ENCODE results near the gene ENO1.
"Not testable (repeated sequence)": the region's sequence is repeated elsewhere in the genome, so short reads cannot be mapped to it uniquely, and the experiment has no call there.

ENO1 gene

DNA sequence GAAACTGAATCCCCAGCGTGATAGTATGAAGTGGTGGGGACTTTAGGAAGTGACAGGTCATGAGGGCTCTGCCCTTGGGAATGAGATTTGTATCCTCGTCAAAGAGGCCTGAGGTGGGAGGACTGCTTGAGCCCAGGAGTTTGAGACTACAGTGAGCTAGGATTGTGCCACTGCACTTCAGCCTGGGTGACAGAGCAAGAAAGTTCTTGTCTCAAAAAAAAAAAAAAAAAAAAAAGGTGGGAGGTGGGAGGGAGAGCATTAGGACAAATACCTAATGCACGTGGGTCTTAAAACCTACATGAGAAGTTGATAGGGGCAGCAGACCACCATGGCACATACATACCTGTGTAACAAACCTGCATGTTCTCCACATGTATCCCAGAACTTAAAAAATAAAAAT, 37.1 kb downstream of the ENO1 start:
- no peak for DNase-seq

DNA sequence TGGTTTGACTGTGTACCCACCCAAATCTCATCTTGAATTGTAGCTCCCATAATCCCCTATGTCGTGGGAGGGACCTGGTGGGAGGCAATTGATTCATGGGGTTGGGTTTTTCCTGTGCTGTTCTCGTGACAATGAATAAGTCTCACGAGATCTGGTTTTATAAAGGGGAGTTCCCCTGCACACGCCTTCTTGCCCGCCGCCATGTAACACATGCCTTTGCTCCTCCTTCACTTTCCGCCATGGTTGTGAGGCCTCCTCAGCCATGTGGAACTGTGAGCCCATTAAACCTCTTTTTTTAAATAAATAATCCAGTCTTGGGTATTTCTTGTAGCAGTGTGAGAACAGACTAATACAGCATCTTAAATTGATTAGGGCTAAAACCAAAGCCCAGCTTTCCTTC, 38.5 kb downstream of the ENO1 start:
- no peak for DNase-seq

DNA sequence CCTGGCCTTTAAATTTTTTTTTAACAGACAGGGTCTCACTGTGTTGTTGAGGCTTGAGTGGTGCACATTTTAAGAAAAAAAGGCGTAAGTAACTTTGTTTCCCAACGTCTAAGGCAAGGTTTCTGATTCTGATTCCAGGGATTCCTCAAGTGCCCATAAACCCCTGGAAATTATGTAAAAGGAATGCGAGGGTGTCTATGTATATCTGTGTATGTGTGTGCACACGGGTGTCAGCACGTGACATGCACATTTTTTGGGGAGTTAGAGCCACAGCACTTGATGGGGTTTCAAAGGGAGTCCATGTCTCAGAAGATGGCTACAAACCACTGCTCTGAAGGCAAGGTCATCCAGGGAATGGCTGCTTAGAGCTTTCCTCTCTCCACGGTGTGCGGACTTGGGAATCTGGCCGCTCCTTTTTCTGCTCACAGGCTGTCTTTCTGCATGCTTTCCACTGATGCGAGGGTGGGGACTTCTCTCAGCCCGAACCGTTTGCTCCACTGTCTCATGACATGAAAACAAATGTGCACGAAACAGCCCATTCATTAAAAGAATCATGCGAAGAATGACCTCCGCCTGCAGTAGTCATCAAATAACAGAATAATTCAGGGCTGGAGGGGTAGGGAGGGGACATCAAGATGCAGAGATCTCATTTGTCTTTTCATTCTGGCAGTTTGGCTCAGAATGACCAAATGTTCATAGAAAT, 42.4 kb downstream of the ENO1 start:
- no peak for DNase-seq

DNA sequence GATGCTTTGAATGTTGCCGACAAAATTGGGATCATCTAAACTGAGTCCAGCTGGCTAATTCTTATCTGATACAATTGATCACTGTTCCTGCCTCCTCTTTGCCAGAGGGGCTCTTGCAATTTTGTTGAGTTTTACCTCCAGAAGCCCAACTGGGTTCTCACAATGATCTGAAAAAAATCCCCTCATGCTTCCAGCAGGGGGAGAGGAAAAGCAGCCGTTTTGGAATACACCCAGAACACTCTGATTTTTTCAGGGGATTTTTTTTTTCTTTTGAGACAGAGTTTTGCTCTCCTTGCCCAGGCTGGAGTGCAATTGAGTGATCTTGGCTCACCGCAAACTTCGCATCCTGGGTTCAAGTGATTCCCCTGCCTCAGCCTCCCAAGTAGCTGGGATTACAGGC, 47.1 kb downstream of the ENO1 start:
- DNase-seq = no peak

DNA sequence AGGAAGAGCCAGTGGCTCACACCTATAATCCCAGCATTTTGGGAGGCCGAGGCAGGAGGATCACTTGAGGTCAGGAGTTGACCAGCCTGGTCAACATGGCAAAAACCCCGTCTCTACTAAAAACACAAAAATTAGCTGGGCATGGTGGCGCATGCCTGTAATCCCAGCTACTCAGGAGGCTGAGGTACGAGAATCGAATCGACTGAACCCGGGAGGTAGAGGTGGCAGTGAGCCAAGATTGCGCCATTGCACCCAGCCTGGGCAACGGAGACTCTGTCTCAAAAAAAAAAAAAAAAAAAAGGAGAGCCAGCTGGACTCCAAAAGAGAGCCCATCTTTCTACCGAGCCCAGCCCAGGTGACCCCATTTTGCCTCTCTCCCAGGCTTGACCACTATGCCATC, 47.8 kb downstream of the ENO1 start:
- DNase-seq = not testable (repeated sequence)

DNA sequence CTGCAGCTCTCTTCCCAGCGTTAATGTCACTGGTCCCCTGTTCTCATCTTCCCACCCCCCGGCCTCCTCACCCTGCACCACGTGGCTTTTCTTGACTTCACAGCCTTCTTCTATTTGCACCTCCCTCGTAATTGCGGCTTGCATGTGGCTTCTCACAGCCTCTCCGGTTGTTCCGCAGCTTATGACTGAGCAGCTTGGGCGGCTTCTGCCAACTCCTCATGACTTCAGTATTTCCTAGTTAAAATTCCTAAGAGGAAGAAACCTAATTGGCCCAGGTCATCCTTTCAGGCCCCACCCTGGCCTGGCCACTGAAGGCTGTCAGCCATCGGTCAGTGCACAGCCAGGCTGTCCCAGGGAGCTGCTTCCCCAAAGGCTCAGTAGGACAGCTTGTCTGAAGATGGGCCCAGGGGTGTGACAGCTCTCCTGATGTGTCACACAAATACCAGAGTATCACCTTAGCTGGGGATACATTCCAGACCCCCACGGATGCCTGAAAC, 52.5 kb downstream of the ENO1 start:
- DNase-seq = peak; percentile 39

DNA sequence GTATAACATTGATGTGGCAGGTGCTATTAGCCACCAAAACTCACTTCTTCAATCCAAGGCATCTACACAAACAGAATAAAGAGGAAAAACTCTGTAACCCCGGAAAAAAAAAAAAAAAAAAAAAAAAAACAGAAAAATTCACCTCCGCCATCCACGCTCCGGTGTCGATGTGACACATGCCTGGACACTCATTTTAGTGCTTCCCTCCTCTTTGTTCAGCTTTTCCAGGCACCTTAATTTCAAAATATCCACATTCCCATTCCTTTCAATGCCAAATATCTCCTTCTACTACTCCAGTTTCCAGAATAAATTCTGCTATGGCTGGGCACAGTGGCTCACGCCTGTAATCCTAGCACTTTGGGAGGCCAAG, 55.2 kb downstream of the ENO1 start:
- no peak for DNase-seq

DNA sequence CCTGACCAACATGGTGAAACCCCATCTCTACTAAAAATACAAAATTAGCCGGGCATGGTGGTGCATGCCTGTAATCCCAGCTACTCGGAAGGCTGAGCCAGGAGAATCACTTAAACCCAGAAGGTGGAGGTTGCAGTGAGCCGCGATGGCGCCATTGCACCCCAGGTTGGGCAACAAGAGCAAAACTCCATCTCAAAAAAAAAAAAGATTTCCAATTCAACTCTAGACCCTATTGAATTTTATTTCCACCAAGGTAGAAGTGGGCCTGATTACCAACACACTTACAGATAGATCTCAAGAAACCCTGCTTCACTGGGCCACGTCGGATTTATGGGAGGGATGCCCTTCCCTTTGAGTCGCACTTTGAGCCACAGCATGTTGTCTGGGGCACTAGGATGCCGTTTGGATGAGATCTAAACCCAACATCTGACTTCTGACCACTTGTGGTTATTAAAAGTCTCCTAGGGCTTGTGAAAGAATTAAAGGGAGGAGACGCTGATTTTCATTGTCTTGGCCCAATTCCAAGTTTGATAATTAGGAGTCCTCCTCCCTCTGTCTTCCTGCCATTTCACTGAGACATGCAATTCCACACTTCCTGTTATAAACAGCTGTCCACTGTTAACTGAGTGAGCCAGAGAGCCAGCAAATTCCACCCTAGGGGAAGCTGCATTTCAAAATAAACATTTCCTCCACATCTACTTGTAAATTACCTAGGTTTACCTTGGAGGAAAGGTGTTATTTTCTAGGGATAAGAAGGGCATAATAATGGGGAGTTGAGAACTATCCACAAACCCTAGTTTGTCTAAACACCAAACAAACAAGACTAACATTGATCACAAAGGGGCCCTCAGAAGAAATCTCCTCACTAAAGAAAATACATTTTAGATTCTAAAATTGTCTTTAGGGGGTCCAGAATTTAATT, 55.9 kb downstream of the ENO1 start:
- DNase-seq = peak; percentile 26

DNA sequence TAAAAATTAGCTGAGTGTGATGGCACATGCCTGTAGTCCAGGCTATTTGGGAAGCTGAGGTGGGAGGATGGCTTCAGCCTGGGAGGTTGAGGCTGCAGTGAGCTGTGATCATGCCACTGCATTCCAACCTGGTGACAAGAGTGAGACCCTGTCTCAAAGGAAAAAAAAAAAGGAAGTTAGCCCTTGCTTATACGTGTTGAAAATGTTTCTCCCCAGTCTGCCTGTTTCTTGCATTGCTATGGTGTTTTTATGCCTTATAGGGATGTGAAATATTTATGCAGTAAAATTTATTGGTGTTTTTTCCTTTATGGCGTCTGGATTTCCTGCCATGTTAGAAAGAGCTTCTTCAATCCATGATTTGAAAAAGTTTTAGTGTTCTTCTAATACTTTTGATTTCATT, 57.4 kb downstream of the ENO1 start:
- no peak for DNase-seq

DNA sequence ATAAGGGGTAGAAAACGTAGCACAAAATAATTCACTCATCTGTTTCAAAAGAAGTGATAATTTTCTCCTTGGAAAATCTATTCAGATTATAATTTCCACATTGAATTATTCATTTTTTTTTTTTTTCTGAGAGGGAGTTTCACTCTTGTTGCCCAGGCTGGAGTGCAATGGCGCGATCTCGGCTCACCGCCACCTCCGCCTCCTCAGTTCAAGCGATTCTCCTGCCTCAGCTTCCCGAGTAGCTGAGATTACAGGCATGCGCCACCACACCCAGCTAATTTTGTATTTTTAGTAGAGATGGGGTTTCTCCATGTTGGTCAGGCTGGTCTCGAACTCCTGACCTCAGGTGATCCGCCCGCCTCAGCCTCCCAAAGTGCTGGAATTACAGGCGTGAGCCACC, 59.7 kb downstream of the ENO1 start:
- peak; percentile 23 for DNase-seq

DNA sequence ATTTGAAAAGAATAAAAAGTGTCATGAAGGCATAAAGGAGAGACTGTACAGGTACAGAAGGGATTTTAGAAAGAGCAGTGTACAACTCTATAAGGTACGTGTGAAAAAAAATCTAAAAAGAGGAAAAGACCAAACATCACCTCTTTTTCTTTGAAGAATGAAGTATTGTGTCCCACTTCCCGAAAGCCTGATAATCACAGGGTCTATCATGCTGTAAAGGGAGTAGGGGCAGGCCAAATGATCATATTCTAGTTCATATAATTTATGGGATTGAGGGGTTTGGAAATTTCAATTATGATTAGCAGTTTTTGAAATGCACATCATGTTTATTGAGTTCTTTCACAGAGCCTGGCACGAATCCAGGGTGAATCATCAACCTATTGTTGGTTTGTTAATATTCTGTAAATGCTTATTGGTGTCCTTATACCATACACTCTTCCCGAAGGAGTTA, 60.1 kb downstream of the ENO1 start:
- peak; percentile 40 for DNase-seq

DNA sequence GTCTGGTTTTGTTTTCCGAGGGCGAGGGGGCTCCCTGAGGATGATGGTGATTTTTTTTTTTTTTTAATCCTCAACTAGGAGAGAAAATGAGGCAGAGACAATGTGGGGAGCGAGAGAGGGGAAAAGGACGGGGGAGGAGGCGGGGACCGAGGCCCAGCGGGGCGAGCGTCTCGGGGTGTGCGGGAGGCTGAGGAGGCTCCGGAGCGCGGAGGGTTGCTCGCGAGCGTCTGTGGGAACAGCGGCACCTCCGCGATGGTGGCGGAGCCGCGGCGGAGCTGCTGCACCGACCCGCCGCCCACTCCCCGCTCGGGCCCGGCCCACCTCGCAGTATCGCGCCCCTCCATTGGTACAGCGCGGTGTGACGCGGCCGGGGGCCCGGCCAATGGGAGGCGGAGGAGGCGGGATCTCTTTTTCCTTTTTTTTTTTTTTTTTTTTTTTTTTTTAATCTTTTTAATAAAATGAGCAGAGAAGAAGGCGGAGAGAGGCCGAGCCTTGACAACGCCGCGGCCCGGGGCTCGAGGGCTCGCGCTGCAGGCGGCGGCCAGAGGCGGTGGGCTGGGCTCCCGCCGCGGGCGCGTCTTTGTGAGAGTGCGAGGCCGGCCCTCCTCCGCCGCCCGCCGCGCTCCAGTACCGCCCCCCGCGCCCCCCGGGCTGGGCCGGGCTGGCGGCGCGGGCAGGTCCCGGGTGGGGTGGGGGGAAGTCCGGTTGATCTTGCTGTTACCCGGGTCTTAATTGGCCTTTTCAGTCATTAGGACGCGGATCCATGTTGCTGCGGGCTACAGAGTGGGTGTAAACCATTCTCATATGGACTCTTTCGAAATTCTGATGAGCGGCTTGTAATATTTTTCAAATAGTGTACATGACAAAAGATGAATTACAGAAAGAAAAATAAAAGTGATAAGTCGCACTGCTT, 60.8 kb downstream of the ENO1 start, which contains the start of gene RERE:
TSS of gene RERE (minus strand) at position 229 of the 913 bp plus-strand sequence.
- DNase-seq = peak; percentile 100

DNA sequence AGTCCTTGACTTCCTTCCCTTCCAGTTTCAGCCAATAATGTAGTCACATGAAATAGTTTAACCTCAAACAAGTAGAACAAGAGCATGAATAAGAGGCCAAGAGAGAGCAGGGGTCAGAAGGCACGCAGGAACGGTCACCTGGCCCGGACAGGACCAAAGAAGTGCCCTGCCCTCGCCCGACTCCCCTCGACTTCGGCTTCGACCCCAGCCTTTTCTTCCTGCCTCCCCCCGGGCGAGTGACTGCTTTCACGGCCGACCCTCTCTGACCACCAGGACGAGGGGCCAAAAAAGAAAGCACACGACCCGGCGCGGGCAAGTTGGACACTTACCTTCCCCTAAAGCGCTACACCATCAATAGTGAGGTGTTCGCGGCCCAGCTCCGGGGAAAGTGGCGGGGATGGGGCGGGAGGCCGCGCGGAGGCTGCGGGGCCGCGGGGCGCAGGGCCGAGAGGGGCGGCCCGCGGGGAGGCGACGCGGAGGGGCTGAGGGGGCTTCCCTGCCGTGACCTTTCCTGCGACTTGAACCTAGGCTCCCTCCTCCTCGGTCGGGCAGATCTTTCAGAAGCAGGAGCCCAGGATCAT, 61.6 kb downstream of the ENO1 start:
- peak; percentile 66 for DNase-seq

DNA sequence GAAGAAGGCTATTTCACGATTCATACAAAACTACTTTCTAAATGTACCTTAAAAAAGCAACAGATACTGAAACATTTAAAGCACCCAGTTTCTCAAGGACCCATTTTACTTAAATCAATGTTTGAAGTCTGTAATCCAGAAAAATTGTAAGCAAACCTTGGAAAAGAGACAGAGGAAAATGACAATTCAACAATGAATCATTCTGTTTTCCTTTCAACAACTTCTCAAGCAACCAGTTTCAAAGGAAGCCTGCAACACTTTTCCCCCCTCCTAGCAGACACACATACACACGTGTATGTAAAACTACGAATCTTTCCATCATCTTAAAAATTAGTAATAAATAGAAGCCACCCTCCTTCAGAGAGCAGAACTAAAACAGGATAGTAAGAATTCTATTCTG, 62.2 kb downstream of the ENO1 start:
- DNase-seq = no peak

DNA sequence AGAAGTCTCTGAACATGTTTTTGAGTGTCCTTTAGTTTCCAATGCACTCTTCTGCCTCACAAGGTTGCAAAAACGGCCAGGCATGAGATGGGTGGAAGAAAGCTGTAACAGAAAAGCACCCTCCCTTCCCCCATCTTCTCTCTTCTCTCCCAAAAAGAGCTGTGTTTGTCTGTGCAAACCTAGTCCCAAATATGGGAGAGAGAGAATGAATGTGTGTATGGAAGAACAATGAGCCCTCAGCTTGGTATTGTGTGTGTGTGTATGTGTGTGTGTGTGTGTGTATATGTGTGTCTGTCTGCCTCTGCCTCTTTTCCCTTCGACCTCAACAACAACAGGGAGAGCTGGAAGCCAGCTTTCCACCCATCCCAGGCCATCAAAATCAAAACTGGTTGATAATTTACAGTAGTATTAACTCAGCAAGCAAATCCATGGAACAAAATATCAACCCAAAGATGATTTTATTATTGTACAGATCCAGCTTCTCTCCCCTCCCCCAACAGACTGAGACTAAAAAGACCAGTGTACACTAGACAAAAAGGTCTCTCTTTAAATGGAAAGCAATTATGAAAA, 62.8 kb downstream of the ENO1 start:
- no peak for DNase-seq

DNA sequence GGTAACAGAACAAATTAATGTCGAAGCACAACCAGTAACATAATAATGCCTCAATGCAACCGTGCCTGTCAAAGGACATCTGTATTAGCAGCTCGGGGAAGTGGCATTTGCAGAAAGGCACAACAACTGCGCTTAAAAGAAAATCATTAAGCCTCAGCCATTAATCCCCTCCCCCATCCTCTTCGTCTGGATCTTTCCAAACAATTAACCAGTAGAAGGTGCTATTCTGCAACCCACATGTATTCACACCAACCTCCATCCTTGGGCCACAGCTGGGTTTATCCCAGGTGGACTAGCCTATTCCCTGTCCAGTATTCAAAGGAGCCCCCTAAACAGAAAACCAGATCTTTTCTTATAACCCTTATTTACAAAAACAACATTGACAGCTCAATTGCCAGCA, 63.6 kb downstream of the ENO1 start:
- no peak for DNase-seq

DNA sequence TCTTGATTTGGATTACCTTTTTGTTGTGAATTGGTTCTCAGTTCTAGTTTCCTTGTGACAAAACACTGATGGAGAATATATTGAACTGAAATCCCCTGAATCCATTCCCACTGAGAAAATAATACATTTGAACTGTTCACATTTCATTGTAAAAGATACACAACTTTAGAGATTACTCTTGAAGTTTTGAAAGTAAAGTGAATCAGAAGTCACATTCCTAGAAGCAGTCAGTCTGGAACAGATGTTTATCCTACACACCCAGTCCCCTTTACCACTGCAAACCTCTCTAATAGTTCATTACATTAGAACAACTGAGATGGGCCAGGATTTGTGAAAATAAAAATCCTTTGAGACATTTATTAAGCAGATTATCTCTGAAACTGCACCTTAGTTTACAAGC, 64.5 kb downstream of the ENO1 start:
- DNase-seq = no peak

DNA sequence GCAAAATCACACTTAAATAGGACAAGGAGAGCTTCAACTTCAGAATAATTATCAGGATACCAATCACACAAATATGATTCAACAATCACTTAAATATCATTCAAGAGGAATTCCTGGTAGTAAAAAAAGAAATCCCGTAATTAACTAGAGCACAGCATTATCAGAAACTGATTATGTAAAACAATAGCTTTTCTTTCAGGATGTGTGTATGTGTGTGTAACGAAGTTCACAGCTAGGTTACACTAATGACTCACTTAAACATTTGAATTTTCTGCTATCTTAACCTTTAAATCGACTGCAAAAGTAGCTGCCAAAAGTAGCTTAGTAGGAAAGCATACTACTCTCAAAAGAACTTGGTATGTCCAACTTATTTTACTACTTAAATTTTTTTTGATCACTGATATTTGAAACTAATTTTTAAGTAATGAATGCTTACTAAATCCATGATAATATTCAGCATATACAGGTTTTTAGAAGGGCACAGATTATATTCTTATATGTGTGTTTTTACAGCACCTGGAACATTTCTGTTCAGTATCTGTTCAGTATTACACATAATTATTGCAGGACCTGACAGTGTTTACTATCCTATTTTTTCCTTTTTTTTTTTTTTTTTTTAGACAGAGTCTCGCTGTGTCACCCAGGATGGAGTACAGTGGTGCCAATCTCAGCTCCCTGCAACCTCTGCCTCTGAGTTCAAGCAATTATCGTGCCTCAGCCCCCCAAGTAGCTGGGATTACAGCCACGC, 65.3 kb downstream of the ENO1 start:
- DNase-seq = no peak

DNA sequence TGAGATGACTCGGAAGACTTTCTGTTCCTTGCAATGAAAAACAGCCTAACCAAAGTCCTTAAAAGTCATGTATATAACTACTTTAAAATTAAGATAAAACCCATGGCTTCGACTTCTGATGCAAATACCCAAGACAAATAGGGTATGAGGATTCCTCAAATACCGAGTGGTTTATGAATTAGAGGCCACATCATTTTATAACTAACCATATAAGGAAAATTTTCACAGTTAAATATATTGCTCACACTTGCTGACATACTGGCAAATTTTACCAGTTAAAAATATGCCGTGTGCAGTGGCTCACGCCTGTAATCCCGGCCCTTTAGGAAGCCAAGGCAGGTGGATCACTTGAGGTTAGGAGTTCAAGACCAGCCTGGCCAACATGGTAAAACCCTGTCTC, 66.4 kb downstream of the ENO1 start:
- DNase-seq = no peak
